GM21529 (cell line): ENCODE results near the gene CHERP.
"Not testable (repeated sequence)": the region's sequence is repeated elsewhere in the genome, so short reads cannot be mapped to it uniquely, and the experiment has no call there.

Experiments used
- ATAC-seq: cut with Tn5 transposase; IDR thresholded peaks from one replicate; pipeline ENCODE4 v1.9.1; 2021; ENCODE audit not compliant: unreplicated experiment

CHERP gene

DNA sequence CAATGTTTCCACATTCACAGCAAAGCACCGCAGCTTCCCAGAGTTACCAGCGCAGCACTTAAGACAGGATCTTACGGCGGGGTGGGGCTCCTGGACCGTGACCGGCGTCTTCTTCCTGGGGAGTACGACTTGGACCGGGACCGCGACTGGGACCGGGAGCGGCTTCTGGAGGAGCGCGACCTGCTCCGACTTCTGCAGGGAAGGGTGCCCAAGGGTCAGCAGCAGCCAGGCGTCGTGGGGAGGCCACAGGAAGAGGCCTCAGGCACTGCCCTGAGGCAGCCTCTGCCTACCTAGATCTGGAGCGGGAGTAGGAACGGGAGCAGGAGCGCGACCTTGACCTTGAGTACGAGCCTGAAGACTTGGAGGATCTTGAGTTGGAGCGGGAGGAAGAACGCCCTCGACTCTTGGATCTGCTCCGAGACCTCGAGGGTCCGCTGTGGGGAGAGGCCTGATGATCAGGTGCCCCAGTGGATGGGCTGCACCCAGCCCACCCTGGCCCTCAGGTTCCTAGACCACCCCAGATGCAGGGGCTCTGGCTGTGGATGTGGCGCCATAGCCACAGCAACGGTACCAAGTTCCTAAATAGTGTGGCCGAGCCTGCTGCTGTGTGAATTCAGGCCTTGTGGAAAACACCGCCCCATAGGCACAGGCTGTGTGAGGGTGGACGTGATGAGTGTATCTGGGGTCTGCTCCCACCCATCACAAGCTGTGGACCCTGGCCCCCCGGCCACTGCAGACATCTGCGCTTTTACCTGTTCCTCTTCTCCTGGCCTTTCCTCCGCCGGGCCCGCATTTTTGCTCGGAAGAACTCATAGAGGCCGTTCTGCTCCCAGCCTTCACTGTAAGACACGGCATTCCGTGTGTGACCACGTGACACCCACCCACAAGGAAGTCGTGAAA is 21.9 kb downstream of the CHERP start:
- ATAC-seq, result no peak

DNA sequence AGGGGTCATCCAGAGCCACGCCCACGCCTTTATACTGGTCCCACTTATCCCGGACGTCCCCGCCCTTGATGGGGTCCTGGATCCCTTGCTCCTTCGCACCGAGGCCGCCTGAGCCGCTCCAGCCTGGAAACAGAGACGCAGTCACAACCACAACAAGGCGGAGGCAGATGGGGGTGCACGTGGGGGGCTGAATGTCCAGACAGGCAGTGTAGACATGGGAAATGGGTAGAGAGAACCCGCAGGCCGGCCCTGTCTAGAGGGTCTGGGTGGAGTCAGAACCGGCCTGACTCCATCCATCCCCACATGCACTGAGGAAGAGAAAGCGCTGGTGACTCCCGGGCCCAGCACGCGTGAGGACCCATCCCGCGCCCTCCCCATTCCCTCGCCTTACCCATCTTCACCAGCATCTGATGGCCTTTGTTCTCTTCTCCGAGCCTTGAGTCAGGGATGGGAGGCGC is 23.0 kb downstream of the CHERP start:
- ATAC-seq, result no peak

DNA sequence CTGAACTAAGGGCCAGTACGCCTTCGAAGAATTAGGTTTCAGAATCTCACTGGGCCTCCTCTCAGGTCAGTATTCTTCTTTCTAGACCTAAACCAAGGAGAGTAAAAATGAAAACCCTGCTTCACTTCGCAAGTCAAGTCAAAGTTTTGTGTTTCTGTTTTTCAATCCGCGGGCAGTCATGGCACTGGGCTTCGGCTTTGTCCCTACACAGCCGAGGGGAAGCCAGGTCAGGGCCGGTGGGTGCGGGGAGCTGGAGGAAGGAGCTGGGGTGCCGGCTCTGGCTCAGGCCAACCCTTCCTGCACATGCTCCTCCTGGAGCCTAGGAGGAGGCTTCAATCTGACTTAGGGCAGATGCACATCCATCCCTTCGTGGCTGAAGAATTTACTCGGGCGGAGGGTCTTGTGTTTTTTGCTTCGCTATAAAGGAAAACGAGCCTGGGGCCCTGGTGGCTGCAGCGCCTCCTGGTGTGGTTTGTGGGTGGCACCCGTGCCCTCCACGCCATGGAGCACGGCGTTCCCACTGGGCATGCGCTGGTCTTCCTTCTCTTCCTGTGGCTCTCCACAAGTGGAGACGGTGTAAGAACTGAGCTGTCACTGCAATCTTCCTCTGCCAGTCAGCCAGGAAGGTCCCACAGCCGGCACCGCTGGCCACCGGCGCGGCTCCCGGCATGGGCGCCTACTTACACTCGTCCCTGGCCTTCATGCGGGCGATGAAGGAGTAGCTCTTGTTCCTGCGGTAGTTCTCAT is 23.6 kb downstream of the CHERP start:
- no peak for ATAC-seq

DNA sequence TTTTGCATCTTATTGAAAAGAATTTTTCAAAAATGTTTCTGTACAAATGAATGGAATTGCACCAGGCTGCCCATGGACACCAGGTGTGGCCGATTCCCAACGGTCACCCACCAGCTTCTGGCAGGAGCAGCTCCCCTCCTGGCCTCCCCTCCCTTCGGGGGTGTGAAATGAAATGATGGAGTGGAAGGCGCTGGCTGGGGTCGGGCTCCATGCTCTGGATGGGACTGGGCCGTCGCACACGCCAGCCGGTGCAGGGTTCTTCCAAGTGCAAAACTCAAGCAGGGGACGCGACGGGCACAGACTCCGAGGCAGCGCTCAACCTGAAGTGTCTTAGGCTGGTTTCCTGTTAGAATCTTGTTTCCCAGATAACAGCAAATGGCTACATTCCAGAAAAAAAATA is 24.2 kb downstream of the CHERP start:
- ATAC-seq, result no peak

DNA sequence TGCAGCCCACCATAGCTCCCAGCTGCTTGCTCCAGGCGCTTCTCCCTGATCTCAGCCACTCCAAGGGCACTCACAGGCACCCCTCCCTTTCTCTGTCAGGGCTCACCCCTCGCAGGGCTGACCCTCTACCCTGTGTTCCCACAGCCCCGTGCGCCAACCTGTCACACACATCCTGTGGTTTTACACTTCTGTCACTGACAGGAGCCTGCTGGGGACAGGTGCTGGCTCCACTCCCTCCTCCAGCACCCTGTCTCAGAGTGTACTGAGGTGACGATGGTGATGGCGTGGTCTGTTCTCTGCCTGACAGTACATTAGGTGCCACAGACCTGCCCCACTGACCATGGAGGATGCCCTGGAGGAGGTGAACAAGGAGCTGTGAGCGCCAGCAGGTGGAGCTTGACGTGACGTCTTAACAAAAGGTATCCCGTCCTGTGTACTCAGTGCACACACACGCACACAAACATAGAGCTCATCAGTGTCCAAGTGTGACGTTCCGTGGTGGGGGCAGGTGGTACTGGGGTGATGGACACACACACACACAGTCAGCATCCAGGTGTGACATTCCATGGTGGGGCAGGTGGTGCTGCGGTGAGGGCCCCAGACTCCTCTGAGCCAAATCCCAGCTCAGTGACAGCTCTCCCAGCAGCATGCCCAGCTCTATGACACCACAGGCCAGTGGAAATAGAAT is 25.2 kb downstream of the CHERP start:
- ATAC-seq, result no peak

DNA sequence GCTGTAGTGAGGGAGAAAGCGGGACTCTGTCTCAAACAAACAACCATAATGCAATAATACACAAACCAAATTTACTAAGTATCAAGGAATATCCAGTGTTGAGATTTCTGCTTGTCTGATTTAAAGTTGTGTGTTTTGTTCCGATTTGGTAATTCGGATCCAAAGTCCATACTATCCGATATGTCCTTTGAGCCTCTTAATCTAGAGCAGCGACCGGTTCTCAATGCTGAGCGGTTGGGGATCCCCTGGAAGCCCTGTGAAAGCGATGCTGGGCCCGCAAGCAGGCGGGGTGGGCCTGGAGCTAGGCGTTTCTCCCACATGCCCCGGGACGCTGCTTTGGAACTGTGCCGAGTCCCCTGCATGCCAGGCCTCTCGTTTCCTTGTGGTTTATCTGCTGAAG is 25.9 kb downstream of the CHERP start:
- no peak for ATAC-seq

DNA sequence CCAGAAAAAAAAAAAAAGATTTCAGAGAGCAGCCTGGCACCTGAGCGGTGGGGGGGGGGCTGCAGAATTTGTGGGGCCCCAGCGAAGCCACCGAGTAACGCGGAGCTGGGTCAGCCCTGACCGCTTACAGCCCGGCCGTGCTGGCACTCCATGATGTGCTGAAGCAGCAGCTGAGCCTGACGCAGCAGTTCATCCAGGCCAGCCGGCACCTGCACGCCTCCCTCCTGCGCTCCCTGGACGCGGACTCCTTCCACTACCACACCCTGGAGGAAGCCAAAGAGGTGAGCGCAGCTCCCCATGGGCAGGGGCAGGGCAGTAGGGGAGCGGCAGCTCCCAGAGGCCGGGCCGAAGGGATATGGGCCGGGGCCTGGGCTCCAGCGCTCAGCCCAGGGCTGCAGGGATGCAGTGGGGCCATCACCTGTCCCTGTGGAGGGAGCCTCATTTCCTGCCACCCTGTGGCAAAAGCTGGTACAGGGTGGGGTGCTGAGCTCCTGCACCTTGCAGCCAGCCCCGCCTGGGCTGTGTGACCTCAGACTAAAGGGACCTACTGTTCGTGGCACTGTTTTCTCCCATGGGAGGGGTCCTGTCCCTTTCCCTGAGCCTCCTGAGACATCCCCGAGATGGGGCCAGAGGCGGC is 27.7 kb downstream of the CHERP start:
- no peak for ATAC-seq

DNA sequence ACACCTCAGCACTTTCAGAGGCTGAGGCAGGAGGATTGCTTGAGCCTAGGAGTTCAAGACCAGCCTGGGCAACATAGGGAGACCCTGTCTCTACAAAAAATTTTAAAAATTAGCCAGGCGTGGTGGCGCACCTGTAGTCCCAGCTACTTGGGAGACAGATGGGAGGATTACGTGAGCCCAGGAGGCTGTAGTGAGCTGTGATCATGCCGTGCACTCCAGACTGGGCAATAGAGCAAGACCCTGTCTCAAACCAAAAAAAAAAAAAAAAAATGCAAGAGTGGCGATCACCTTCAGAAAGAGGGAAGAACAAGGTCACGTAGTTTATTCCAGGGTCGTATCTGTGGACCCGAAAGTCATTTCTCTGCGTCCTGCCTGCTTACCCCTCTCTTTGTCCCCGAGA is 29.6 kb downstream of the CHERP start:
- not testable (repeated sequence) for ATAC-seq

DNA sequence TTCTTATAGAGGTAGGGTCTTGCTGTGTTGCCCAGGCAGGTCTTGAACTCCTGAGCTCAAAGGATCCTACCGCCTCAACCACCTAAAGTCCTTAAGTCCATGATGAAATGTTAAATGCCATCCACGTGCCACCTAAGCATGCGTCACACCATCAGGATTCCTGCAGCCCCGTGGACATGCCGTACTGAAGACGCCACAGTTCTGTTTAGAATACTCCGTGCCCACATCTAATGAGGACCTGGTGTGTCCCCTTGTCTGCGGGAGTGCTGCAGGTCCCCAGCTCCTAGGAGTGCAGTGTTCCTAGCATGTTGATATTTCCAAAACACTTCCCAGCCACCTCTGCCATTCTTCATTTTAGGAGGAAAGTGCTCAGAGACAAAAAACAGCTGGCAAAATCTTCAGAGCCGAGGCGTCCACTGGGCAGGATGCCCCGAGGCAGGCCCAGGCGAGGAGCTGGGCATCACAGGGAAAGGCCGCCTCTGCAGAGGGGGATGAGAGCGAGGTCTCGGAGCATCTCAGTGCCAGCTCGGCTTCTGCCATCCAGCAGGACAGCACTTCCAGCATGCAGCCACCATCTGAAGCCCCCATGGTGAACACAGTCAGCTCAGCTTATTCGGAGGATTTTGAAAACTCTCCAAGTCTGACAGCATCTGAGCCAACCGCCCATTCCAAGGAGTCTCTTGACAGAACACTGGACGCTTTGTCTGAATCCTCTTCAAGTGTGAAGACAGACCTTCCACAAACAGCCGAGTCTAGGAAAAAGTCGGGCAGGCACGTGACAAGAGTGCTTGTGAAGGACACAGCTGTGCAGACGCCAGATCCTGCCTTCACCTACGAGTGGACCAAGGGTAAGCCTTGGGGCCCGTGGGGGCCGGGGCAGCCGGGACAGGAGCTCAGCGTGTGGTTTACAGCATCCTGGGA is 32.8 kb downstream of the CHERP start:
- no peak for ATAC-seq

DNA sequence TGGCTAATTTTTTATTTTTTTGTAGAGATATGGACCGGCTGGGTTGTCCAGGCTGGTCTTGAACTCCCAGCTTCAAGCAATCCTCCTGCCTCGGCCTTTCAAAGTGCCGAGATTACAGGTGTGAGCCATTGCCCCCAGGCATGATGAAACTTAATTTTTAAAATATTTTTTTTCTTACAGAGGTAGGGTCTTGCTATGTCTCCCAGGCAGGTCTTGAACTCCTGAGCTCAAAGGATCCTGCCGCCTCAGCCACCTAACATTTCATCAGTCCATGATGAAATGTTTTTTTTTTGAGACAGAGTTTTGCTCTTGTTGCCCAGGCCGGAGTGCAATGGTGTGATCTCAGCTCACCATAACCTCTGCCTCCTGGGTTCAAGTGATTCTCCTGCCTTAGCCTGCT is 33.7 kb downstream of the CHERP start:
- no peak for ATAC-seq

DNA sequence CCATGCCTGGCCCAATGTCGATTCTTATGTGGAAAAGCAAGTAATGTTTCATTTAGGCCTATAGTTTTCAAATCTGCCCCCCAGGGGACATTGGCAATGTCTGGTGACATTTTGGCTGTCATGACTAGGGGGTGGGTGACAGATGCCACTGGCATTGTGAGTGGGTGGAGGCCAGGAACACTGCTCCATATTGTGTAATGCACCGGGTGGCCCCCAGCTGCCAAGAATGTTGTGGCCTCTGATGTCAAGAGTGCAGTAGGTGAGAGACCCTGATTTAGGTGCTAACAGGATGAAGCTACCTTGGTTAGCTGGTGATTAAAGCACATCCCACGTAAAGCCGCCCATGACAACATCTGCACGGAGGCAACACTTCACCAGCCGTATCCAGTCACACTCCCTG is 35.3 kb downstream of the CHERP start:
- ATAC-seq, result no peak

DNA sequence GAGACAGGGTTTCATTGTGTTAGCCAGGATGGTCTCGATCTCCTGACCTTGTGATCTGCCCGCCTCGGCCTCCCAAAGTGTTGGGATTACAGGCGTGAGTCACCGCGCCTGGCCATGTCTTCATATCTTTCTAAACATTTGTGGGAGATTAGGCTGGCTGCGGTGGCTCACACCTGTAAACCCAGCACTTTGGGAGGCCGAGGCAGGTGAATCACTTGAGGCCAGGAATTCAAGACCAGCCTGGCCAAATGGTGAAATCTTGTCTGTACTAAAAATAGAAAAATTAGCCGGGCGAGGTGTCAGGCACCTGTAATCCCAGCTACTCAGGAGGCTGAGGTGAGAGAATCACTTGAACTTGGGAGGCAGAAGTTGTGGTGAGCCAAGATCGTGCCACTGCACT is 36.1 kb downstream of the CHERP start:
- ATAC-seq, result not testable (repeated sequence)

DNA sequence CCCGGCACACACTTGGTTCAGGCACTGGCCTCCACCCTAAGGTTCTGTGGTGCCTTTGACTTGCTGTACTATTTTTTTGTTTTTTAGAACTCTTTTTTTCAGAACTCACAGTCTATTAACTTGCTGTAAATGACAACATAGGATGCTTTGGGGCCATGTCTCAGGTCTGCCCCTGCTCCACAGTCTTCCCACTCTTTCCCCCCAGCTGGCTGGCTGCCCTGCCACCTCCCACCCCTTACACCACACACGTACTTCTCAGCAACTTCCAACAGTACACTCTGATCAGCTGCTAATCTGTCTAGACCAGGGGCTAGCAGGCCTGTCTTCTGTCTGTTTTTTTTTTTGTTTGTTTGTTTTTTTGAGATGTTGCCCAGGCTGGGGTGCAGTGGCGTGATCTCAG is 38.0 kb downstream of the CHERP start:
- ATAC-seq, result no peak

DNA sequence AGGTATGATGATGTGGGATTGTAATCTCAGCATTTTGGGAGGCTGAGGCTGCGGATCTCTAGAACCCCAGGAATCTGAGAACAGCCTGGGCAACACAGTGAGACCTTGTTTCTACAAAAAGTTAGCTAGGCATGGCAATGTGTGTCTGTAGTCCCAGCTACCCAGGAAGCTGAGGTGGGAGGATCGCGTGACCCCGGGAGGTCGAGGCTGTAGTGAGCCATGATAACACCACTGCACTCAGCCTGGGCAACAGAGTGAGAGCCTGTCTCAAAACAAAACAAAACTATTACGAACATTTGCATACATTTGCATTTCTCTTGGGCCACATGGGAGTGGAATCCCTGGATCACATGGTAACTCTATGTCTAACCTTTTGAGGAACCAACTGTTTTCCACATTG is 44.4 kb downstream of the CHERP start:
- ATAC-seq, result no peak

DNA sequence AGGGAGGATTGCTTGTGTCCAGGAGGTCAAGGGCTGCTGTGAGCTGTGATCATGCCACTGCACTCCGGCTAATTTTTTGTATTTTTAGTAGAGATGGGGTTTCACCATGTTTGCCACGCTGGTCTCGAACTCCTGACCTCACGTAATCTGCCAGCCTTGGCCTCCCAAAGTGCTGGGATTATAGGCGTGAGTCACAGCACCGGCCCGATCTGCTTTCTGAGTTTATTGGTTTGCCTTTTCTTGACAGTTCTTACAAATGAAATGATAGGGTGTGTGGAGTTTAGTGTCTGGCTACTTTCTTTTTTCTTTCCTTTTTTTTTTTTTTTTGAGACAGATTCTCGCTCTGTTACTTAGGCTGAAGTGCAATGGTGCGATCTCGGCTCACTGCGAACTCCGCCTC is 45.2 kb downstream of the CHERP start:
- ATAC-seq, result no peak

DNA sequence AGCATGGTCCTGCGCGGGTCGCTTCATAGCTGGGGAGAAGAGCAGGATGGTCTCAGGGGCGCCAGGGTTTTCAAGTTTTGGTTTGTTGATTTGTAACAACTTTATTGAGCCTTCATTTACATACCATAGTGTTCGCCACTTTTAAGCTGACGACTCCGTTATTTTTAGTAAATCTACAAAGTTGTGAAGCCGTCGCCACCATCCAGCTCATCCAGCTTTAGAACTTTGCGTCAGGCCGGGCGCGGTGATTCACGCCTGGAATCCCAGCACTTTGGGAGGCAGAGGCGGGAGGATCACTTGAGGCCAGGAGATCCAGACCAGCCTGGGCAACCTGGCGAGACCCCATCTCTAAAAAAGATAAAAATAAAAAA is 45.6 kb downstream of the CHERP start:
- no peak for ATAC-seq

DNA sequence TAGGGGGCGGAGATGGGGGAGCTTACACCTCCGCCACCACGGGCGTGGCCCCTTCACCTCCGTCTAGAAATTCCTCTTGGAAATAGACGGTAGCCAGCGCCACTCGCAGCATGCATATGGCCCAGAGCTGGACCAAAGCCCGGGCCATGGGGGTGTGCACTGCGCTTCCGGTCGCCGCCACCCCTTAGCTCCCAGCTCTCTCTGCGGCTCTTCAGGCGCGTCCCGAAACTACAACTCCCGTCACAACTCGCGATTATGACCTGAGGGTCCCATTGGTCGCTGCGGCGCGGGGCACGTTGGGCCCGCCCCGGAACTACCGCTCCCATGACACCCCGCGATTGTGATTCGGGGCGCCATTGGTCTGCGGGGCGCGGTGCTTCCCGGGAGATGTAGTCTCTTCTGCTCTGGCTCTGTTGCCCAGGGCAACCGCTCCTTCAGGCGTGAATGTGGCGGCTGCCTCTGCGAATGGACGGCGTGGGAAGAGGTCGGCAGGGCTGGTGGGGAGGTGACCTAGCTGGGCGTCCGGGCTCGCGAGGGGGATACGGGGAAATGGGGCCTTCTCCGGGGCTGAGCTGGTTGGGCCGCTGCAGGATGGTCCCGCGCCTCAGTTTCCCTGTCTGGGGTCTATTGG is 46.1 kb downstream of the CHERP start, which contains the start of the genes C19orf44 and CALR3:
Gene C19orf44 (plus strand): TSS at position 413 of the 631 bp plus-strand sequence. CDS start 4,399 bp downstream, outside the sequence.
Gene CALR3 (minus strand): TSS at position 186 of the 631 bp plus-strand sequence. CDS start 38 bp downstream, at position 148.
- ATAC-seq, result peak; percentile 97

DNA sequence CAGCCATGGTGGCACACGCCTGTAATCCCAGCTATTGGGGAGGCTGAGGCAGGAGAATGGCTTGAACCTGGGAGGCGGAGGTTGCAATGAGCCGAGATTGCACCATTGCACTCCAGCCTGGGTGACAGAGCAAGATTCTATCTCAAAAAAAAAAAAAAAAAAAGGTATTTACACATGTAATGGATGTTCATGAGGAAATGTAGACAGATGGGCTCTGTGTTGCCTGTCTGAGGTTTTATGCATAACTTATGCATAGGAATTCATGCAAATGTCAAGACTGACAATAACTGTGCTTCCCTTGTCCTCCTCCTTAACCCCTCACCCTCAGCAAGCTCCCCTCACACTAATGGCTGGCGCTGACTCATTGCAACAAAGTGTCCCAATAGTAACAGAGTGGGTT is 55.8 kb downstream of the CHERP start:
- not testable (repeated sequence) for ATAC-seq

DNA sequence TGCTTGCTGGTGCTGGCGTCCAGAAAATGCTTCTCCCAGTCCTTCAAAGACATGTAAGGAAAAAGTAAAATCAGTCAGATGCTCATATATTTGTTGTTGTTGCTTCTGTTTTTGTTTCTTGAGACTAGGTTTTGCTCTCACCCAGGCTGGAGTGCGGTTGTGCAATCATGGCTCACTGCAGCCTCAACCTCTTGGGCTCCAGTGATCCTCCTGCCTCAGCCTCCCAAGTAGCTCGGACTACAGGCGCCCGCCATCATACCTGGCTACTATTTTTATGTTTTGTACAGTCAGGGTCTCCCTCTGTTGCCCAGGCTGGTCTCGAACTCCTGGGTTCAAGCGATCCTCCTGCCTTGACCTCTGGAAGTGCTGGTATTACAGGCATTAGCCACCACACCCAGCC is 59.5 kb downstream of the CHERP start:
- ATAC-seq, result no peak
